ENCODE data around the gene FANCE.

- TF ChIP-seq, protein P1, sequence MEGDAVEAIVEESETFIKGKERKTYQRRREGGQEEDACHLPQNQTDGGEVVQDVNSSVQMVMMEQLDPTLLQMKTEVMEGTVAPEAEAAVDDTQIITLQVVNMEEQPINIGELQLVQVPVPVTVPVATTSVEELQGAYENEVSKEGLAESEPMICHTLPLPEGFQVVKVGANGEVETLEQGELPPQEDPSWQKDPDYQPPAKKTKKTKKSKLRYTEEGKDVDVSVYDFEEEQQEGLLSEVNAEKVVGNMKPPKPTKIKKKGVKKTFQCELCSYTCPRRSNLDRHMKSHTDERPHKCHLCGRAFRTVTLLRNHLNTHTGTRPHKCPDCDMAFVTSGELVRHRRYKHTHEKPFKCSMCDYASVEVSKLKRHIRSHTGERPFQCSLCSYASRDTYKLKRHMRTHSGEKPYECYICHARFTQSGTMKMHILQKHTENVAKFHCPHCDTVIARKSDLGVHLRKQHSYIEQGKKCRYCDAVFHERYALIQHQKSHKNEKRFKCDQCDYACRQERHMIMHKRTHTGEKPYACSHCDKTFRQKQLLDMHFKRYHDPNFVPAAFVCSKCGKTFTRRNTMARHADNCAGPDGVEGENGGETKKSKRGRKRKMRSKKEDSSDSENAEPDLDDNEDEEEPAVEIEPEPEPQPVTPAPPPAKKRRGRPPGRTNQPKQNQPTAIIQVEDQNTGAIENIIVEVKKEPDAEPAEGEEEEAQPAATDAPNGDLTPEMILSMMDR (IDR thresholded peaks at IDR 0.05; ENCODE audit: insufficient read depth, low read length, poor library complexity, severe bottlenecking) = no peak
- no peak for TF ChIP-seq EZH2phosphoT487 (conservative IDR thresholded peaks at IDR 0.05; ENCODE audit: low read length)
Observed at GRCh38 chr6:35474131-35474941, 22.2 kb downstream of the FANCE start.

Data from SU-DHL-6 (cell line).